Activated CD4-positive, CD25-positive, alpha-beta regulatory T cell treated with anti-CD3 and anti-CD28 coated beads, Interleukin-2, amount 50 U/mL, for 72 hours (primary cell): ENCODE data around the gene CNEP1R1.
"Not testable (repeated sequence)": the region's sequence is repeated elsewhere in the genome, so short reads cannot be mapped to it uniquely, and the experiment has no call there.

Source experiments
- DNase-seq: peaks from one replicate; pipeline ENCODE4 v3.0.0; 2021

Gene CNEP1R1, protein sequence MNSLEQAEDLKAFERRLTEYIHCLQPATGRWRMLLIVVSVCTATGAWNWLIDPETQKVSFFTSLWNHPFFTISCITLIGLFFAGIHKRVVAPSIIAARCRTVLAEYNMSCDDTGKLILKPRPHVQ

DNA sequence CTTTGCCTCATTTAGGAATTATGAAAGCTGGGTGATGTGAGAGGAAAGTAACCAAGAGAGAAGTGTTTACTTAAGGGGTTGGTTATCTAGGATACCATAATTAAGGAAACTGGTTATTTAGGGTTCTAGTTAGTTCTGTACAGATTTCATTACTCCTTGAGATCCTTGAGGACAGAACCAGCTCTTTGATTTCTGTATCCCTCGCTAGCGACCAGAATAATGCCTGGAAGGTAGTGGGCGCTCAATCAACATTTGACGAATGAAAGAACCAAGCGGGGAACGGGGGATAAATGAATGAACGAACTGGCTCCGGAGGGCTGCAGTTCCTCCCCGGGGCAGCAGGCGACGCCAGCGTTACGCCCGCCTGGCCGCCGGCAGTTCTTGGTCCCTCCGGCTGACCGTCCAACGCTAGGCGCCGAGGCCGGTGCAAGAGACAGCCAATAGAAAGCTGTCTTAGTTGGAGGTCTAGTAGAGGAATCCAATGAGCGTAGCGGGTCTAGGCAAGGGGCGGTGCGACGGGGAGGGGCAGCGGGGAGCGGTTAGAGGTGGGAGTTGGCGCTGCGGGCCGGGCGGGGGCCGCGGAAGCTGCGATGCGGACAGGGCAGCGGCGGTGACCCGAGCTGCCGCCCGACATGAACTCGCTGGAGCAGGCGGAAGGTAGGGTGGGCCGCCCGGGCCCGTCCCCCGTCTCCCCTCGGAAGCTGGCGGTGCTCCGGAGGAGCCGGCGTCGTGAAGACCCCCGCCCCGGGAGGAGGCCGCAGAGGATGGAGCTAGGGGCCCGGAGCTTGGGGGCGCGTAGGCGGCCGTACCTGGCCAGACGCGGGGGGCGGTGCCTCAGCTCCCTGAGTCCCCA, at the start of gene CNEP1R1:
CNEP1R1 (plus strand) TSS at position 542 of the 853 bp plus-strand sequence; CDS start at position 633, 91 bp downstream.
- peak; percentile 92 for DNase-seq

- DNase-seq = no peak
Observed at GRCh38 chr16:49977427-49977826, 47.6 kb upstream of the CNEP1R1 start.

- no peak for DNase-seq
Observed at GRCh38 chr16:49978569-49979326, 46.3 kb upstream of the CNEP1R1 start.

DNA sequence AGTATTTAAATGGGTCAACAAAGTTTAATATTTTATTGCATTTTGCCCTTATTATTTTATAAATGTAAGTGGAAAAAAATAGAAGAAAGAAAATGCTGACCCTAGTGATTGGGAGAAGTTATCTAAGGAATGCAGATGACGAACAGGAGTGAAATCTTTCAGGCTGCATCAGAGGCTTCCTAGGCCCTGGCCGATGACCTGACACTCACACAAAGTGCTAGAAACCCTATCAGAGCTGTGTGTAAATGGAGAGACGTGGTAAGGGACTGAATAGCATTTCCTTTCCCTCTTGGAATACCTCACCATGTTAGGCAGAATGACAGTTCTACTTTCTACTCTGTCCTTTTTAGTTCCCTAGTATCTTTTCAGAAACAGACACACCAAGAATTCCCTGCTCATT, 44.9 kb upstream of the CNEP1R1 start:
- no peak for DNase-seq

- DNase-seq = no peak
Observed at GRCh38 chr16:49986351-49987124, 38.5 kb upstream of the CNEP1R1 start.

DNA sequence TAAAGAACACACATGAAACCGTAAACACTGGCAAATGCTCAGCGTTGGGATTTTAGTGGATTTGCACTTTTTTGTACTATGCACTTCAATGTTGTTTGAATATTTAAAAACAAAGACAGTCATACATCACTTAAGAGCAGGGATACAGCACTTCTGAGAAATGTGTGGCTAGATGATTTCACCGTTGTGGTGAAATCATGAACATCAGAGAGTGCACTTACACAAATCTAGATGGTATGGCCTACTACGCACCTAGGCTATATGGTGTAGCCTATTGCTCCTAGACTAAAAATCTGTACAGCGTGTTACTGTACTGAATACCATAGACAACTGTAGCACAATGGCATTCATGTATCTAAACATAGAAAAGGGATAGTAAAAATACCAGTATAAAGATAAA, 37.6 kb upstream of the CNEP1R1 start:
- no peak for DNase-seq

- DNase-seq = no peak
Observed at GRCh38 chr16:49992825-49993224, 32.2 kb upstream of the CNEP1R1 start.

DNA sequence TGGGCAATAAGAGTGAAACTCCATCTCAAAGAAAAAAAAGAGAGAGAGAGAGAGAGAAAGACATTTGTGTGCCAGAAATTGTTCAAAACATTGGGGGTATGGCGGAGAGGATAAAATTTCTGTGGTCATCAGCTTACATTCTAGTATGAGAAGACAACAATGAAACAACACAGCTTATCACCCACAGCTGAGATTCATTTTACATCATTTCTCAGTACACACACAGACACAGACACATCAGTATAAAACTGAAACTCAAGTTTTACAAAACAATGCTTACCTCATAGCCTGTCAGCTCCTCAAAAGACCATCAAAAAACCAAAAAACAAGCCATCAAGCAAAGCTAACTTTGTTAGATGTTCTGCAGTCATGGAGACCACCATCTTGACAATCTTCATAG, 31.4 kb upstream of the CNEP1R1 start:
- DNase-seq = no peak

DNA sequence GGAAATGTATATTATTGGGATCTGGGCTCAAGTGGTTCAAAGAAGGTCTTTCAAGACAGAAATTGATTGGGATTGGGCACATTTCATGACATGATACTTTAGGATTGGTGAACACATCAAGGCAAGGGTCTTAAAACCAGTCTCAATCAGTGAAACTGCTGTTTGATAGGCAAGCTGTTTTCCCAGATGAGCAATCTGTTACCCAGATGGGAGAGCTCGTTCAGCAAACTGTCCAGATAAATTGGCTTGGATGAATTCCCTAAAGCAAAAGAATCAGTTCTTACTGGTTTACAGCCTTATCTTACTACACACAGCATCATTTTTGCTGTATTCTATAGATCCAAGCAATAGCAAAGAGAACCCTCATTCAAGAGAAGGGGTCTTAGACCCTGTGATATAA, 31.0 kb upstream of the CNEP1R1 start:
- DNase-seq = no peak

GRCh38 chr16:49995720-49996119, 29.3 kb upstream of the CNEP1R1 start:
- DNase-seq = no peak

- no peak for DNase-seq
Observed at GRCh38 chr16:49997721-49998251, 27.2 kb upstream of the CNEP1R1 start.

- no peak for DNase-seq
Observed at GRCh38 chr16:49998991-49999390, 26.0 kb upstream of the CNEP1R1 start.

GRCh38 chr16:50001144-50001543, 23.9 kb upstream of the CNEP1R1 start:
- no peak for DNase-seq

GRCh38 chr16:50002190-50002589, 22.8 kb upstream of the CNEP1R1 start:
- no peak for DNase-seq

GRCh38 chr16:50004239-50004638, 20.8 kb upstream of the CNEP1R1 start:
- no peak for DNase-seq

DNA sequence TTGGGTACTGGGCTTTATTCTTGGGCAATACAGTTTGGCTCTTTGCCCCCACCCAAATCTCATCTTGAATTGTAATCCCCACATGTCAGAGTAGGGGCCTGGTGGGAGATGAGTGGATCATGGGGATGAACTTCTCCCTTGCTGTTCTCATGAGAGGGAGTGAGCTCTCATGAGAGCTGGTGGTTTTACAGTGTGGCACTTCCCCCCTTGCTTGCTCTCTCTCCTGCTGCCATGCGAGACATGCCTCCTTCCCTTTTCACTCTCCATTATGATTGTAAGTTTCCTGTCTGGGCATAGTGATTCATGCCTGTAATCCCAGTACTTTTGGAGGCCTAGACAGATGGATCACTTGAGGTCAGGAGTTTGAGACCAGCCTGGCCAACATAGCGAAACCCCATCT, 18.1 kb upstream of the CNEP1R1 start:
- no peak for DNase-seq

- no peak for DNase-seq
Observed at GRCh38 chr16:50007744-50008143, 17.3 kb upstream of the CNEP1R1 start.

- no peak for DNase-seq
Observed at GRCh38 chr16:50010212-50010611, 14.8 kb upstream of the CNEP1R1 start.

GRCh38 chr16:50011707-50012106, 13.3 kb upstream of the CNEP1R1 start:
- no peak for DNase-seq

DNA sequence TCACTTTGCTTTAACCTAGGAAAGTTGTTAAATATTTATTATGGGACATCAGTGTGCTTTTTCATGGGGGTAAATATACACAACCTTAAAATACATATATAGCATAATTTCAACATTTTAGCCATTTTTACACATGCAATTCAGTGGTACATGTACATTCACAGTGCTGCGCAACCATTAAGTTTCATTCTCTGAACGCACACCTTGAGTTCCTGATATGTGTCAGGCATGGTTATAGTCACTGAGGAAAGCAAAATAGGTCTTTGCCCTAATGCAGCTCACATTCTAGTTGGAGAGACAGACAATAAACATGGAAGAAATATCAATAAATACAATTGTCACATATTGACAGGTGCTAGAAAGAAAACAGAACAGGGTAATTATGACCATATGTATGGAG, 12.8 kb upstream of the CNEP1R1 start:
- DNase-seq = no peak

GRCh38 chr16:50014211-50014610, 10.8 kb upstream of the CNEP1R1 start:
- not testable (repeated sequence) for DNase-seq

DNA sequence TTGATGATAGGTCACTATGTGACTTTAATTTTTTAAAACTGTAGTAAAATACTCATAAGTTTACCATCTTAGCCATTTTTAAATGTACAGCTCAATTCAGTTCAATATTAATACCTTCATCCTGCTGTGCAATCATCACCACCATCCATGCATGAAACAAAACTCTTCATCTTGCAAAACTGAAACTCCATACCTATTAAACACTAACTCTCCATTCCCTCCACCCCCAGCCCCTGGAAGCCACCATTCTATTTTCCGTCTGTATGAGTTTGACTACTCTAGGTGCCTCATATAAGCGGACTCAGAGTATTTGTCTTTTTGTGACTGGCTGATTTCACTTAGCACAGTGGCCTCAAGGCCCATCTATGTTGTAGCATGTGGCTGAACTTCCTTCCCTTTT, 9.4 kb upstream of the CNEP1R1 start:
- DNase-seq = no peak

- no peak for DNase-seq
Observed at GRCh38 chr16:50017553-50017952, 7.5 kb upstream of the CNEP1R1 start.
